Stimulated activated CD8-positive, alpha-beta memory T cell treated with anti-CD3 and anti-CD28 coated beads, Interleukin-4, amount 100 ng/mL, for 48 hours (primary cell): Measurements from ENCODE around the gene TRIOBP.
A peak's percentile ranks its signal among the peaks of the same experiment; 100 is the strongest.

Source experiments
- DNase-seq: peaks from one replicate; pipeline ENCODE4 v3.0.0-alpha.2; 2020

The TRIOBP gene

GRCh38 chr22:37807410-37808293 is 110.8 kb downstream of the TRIOBP start, which contains the start of gene GCAT:
Gene GCAT, plus strand, starts transcription at chr22:37807934. Its CDS starts 34 bp downstream, at chr22:37807968.
- DNase-seq = peak; percentile 93

- no peak for DNase-seq
Measured at GRCh38 chr22:37808294-37808657, 111.4 kb downstream of the TRIOBP start.

- no peak for DNase-seq
Measured at GRCh38 chr22:37809672-37810333, 113.0 kb downstream of the TRIOBP start.

- DNase-seq = no peak
Measured at GRCh38 chr22:37811867-37812266, 115.0 kb downstream of the TRIOBP start.

- no peak for DNase-seq
Measured at GRCh38 chr22:37812869-37813678, 116.2 kb downstream of the TRIOBP start.

GRCh38 chr22:37815593-37815992 is 118.7 kb downstream of the TRIOBP start:
- no peak for DNase-seq

- no peak for DNase-seq
Measured at GRCh38 chr22:37816543-37817180, 119.8 kb downstream of the TRIOBP start.

- peak; percentile 94 for DNase-seq
Measured at GRCh38 chr22:37817705-37818408, 121.0 kb downstream of the TRIOBP start.

- peak; percentile 80 for DNase-seq
Measured at GRCh38 chr22:37818409-37819104, 121.7 kb downstream of the TRIOBP start.

- no peak for DNase-seq
Measured at GRCh38 chr22:37819105-37819433, 122.2 kb downstream of the TRIOBP start.

- DNase-seq = no peak
Measured at GRCh38 chr22:37820350-37820749, 123.5 kb downstream of the TRIOBP start.

- DNase-seq = no peak
Measured at GRCh38 chr22:37822079-37822833, 125.4 kb downstream of the TRIOBP start.

- no peak for DNase-seq
Measured at GRCh38 chr22:37823134-37823985, 126.5 kb downstream of the TRIOBP start, which contains the start of gene GALR3. Gene GALR3, plus strand, starts transcription at chr22:37823382. Its CDS starts 25 bp downstream, at chr22:37823407.

GRCh38 chr22:37824674-37825641 is 128.1 kb downstream of the TRIOBP start:
- peak; percentile 40 for DNase-seq
